ENCODE data around the gene ATP8A1. TPM values are rescaled to one million over a fixed set of nuclear protein-coding genes. Genes with fewer than 3 reads are reported as not detected.

Gene ATP8A1
- total RNA-seq, 1 experiment from 2014 or later: 14.3 TPM

- ChIA-PET POLR2A (no interaction called here), CTCF (interaction anchor here (0.6 kb wide), 1 partner anchor 45 kb away, joined by 3 read pairs; no protein-coding TSS in a partner anchor)
- Mint-ChIP-seq H3K27ac (no peak overlapping the region), H3K27me3 (ENCODE audit: low read depth) (no peaks in the 10 kb centered on the region), H3K9me3 (0 out of 2 replicates have a peak, but pooled peaks cover 3% of the 10 kb centered on the region), H3K4me1 (peaks cover 17% of the 10 kb centered on the region), H3K36me3 (peaks cover 4% of the 10 kb centered on the region), H3K4me3 (no peak overlapping the region)
- ATAC-seq (no peak), DNase-seq (ENCODE audit: low spot score) (no peak)
- TF ChIP-seq EMX1 (CRISPR knock-in tag; IDR thresholded peaks at IDR 0.05): no peak
- no peak for TF ChIP-seq ZSCAN18 (CRISPR knock-in tag; IDR thresholded peaks at IDR 0.05)
- TF ChIP-seq ESRRA (CRISPR knock-in tag; IDR thresholded peaks at IDR 0.05; ENCODE audit: borderline replicate concordance): no peak
Observed at GRCh38 chr4:42436928-42437565, 219.9 kb downstream of the ATP8A1 start.

DNA sequence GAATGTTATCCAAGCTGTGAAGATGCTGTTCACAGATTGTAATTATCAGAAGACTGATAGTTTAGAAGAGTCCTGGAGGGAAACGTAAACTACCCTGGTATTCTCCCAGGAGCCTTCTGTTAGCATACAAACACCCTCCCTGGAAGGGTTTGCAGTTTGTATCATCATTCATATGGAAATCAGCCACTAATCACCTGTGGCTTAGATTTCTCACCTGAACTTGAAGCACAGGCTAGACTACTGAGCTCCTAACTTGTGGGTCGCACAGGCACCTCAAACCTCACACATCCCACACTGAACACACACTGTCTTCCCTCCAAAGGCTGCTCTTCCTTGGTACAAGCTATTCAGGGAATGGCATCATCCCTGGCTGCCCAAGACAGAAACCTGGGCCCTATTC lies 228.9 kb downstream of the ATP8A1 start:
- POLR2A ChIA-PET: interaction anchor here (1.0 kb wide), 1 partner anchor 88 kb away, joined by 4 read pairs; no protein-coding TSS in a partner anchor

More for the DNA sequence above, 228.9 kb downstream of the ATP8A1 start:
- ATAC-seq (peak; percentile 89), DNase-seq (ENCODE audit: low spot score) (no peak)
- no peaks in the 10 kb centered on the region for H3K9me3 Mint-ChIP-seq
- CTCF ChIA-PET: interaction anchor here (0.6 to 1.3 kb wide), 4 partner anchors 25 to 96 kb away, joined by 3 to 5 read pairs (median 3); no protein-coding TSS in a partner anchor
- peaks cover 37% of the 10 kb centered on the region for H3K27me3 Mint-ChIP-seq (ENCODE audit: low read depth)
- H3K27ac Mint-ChIP-seq: 0 out of 2 replicates have a peak overlapping the region, but pooled peaks have one; percentile 7
- TF ChIP-seq, protein P1, sequence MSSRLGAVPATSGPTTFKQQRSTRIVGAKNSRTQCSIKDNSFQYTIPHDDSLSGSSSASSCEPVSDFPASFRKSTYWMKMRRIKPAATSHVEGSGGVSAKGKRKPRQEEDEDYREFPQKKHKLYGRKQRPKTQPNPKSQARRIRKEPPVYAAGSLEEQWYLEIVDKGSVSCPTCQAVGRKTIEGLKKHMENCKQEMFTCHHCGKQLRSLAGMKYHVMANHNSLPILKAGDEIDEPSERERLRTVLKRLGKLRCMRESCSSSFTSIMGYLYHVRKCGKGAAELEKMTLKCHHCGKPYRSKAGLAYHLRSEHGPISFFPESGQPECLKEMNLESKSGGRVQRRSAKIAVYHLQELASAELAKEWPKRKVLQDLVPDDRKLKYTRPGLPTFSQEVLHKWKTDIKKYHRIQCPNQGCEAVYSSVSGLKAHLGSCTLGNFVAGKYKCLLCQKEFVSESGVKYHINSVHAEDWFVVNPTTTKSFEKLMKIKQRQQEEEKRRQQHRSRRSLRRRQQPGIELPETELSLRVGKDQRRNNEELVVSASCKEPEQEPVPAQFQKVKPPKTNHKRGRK (CRISPR knock-in tag; IDR thresholded peaks at IDR 0.05; ENCODE audit: borderline replicate concordance): no peak
- no peak for TF ChIP-seq FOXP4 (CRISPR knock-in tag; IDR thresholded peaks at IDR 0.05)
- no peak for TF ChIP-seq PREB (CRISPR knock-in tag; IDR thresholded peaks at IDR 0.05; ENCODE audit: borderline replicate concordance)
- no peak for TF ChIP-seq ZSCAN18 (CRISPR knock-in tag; IDR thresholded peaks at IDR 0.05)
- no peak for TF ChIP-seq ELF4 (CRISPR knock-in tag; IDR thresholded peaks at IDR 0.05; ENCODE audit: low read depth)
- TF ChIP-seq ZNF219 (CRISPR knock-in tag; IDR thresholded peaks at IDR 0.05; ENCODE audit: borderline replicate concordance): no peak
- no peak for TF ChIP-seq JAZF1 (CRISPR knock-in tag; IDR thresholded peaks at IDR 0.05)
- no peak for TF ChIP-seq ATF3 (CRISPR knock-in tag; conservative IDR thresholded peaks at IDR 0.05)
- TF ChIP-seq USF2 (CRISPR knock-in tag; IDR thresholded peaks at IDR 0.05): no peak
- TF ChIP-seq NR3C1 (CRISPR knock-in tag; conservative IDR thresholded peaks at IDR 0.05; ENCODE audit: low read depth): no peak
- peak; percentile 45; the same call in 1 of the 2 replicates for TF ChIP-seq ETV6 (CRISPR knock-in tag; IDR thresholded peaks at IDR 0.05)
- TF ChIP-seq MAX (CRISPR knock-in tag; IDR thresholded peaks at IDR 0.05): 0 out of 2 replicates have a peak, but pooled peaks have one; percentile 17
- no peaks in the 10 kb centered on the region for H3K36me3 Mint-ChIP-seq
- H3K4me1 Mint-ChIP-seq: peaks cover 63% of the 10 kb centered on the region
- H3K4me3 Mint-ChIP-seq: no peak overlapping the region
